NB4 (cell line): ENCODE results near the gene TERT.

Source experiments
- DNase-seq: peaks from one replicate; pipeline ENCODE4 v3.0.0; 2010; ENCODE audit warnings: low read depth
- H3K4me3 ChIP-seq: one replicate; pipeline ENCODE4 v1.5.1; 2011; ENCODE audit warnings: mild to moderate bottlenecking, low read depth, low read length, moderate library complexity
- CTCF ChIP-seq: IDR thresholded peaks from one replicate; pipeline ENCODE4 v1.5.1; 2012; ENCODE audit warnings: low read depth, low read length
- MAX ChIP-seq: IDR thresholded peaks from 2 replicates; pipeline ENCODE4 v1.6.1; 2011; ENCODE audit warnings: low read depth, low read length
- MYC ChIP-seq: IDR thresholded peaks from 2 replicates; pipeline ENCODE4 v1.6.1; 2011; ENCODE audit warnings: low read depth, low read length
- POLR2A ChIP-seq: IDR thresholded peaks from 2 replicates; pipeline ENCODE4 v1.6.1; 2011; ENCODE audit warnings: mild to moderate bottlenecking; ENCODE audit not compliant: insufficient read length; ENCODE audit errors: extremely low read depth

The TERT gene

DNA sequence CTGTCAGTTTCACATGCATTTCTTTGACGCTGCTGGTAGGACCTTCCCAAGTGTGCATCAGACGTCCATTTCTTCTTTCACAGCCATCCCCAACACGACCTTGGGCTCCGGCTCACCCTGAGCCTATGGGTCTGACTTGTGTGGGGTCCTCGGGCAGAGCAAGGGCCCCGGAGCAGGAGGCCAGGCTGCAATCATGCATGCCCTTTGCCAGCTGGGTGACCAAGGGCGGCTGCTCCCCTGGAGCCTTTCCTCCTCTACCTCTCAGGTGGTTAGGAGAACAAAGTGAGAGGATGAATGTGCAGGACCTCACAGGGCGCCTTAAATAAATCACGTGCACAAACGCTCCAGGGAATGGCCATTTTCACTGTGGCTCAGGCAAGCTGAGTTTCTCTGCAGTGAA, 33.2 kb downstream of the TERT start:
- DNase-seq = no peak
- TF ChIP-seq CTCF (no peak), POLR2A (no peak), MAX (no peak), MYC (no peak)
- H3K4me3 ChIP-seq = no peak overlapping the region

DNA sequence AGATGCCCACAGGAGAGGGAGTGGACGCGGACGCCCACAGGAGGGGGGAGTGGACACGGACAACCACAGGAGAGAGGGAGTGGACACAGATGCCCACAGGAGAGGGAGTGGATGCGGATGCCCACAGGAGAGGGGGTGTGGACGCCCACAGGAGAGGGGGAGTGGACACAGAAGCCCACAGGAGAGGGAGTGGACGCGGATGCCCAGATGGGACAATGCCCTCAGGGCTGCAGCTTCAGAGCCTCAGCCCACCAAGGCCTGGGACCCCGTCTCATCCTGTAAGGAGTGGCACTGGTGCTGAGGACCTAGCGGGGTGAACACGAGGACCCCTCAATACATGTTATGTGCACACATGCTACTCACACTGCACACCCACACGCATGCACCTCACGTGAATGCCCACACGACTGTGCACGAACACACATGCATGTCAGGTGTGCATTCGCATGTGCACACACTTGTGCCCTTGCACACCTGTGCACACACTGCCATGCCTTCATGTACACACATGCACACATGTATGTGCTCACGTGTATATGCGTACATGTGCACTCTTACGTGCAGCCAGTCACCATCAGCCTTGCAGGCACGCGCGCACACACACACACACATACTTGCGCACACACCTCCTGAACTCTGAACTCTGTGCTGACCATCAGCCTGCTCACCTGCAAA, 34.9 kb downstream of the TERT start:
- DNase-seq = no peak
- TF ChIP-seq CTCF = no peak
- no peak for TF ChIP-seq MAX
- no peak for TF ChIP-seq POLR2A
- TF ChIP-seq MYC = no peak
- no peak overlapping the region for H3K4me3 ChIP-seq

- DNase-seq = no peak
- no peak overlapping the region for H3K4me3 ChIP-seq
- TF ChIP-seq MYC (no peak), CTCF (no peak), MAX (no peak), POLR2A (no peak)
Measured at GRCh38 chr5:1257841-1258240, 37.0 kb downstream of the TERT start.

GRCh38 chr5:1257363-1257762, 37.5 kb downstream of the TERT start:
- no peak overlapping the region for H3K4me3 ChIP-seq
- TF ChIP-seq MAX (no peak), MYC (no peak), POLR2A (no peak)
- no peak for DNase-seq

DNA sequence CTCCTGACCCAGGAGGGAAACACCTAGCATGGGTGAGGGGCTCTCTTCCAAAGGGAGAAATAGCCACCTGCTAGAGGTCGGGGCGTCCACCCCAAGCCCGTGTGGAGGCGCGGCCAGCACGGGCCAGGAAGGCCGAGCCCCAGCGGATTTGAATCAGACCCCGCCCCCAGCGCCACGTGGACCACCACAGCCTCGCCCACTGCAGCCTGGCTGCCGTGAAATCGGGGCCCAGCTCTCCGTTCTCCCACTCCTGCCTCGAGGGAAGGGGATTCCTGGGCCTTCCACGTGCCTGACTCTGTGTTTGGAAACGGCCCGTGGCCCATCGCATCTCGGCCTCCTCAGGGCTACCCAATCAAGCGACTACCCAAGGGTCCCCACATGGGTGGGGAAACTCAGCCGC, 38.1 kb downstream of the TERT start:
- TF ChIP-seq MAX (no peak), POLR2A (no peak), MYC (no peak), CTCF (no peak)
- no peak overlapping the region for H3K4me3 ChIP-seq
- no peak for DNase-seq

DNA sequence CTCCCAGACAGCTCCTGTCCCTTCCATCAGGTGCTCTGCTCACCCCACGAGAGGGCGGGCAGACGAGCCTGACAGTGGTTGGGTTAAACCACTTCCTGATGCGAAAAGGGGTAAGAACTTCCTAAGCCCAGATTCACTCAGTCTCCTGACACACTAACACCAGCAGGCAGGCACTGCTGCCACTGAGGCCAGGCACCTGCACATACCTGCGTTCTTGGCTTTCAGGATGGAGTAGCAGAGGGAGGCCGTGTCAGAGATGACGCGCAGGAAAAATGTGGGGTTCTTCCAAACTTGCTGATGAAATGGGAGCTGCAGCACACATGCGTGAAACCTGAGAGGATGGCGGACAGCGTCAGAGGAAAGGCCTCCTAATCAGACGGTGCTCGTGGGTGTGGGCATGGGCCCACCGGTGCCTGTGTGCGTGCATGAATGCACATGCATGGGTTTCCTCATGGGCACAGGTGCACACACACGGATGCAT, 39.7 kb downstream of the TERT start:
- TF ChIP-seq MAX (no peak), POLR2A (no peak), CTCF (no peak), MYC (no peak)
- no peak overlapping the region for H3K4me3 ChIP-seq
- DNase-seq = no peak
